Measurements from ENCODE around the gene MYH6.

DNA sequence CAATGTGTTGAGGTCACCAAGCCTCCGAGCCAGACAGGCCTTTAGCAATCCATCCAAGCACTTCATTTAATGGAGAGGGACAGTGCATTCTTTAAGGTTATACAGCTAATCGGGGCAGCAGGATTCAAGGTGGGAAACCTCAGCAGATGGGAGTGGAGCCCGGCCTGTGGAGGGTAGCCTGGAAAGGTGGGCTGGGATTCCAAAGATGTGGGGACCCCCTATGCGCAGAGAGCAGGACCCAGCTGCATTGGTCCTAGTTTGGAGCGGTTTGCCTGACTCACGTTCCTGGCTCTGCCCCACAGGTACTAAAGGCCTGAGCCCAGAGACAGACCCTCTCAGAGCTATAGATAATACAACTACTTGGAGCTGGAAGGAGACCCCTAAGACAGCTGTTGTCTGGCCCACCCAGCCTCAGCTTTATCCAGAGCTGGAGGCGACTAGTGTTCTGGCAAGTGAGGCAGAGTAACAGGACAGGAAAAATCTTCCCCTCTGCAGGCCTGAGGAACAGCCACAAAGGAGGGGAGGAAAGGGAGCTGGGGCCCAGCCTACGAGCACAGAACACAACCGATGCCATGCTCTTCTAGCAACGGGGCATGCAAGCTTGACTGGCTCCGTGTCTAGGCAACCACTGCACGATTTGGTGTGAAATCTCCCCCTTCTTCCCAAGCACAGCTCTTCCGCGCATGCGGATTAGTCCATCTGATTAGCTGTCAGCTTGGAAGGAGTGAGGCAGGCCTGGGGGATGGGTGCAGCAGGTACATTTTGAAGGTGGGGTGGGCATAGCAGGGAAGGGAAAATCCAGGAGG, 28.5 kb upstream of the MYH6 start:
- TF ChIP-seq, protein P1, sequence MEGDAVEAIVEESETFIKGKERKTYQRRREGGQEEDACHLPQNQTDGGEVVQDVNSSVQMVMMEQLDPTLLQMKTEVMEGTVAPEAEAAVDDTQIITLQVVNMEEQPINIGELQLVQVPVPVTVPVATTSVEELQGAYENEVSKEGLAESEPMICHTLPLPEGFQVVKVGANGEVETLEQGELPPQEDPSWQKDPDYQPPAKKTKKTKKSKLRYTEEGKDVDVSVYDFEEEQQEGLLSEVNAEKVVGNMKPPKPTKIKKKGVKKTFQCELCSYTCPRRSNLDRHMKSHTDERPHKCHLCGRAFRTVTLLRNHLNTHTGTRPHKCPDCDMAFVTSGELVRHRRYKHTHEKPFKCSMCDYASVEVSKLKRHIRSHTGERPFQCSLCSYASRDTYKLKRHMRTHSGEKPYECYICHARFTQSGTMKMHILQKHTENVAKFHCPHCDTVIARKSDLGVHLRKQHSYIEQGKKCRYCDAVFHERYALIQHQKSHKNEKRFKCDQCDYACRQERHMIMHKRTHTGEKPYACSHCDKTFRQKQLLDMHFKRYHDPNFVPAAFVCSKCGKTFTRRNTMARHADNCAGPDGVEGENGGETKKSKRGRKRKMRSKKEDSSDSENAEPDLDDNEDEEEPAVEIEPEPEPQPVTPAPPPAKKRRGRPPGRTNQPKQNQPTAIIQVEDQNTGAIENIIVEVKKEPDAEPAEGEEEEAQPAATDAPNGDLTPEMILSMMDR (IDR thresholded peaks at IDR 0.05; ENCODE audit: low read length), result no peak
- TF ChIP-seq EZH2 (IDR thresholded peaks at IDR 0.05; ENCODE audit: borderline replicate concordance, low read length), result no peak
